ENCODE data around the gene PWWP2B.

The PWWP2B gene

DNA sequence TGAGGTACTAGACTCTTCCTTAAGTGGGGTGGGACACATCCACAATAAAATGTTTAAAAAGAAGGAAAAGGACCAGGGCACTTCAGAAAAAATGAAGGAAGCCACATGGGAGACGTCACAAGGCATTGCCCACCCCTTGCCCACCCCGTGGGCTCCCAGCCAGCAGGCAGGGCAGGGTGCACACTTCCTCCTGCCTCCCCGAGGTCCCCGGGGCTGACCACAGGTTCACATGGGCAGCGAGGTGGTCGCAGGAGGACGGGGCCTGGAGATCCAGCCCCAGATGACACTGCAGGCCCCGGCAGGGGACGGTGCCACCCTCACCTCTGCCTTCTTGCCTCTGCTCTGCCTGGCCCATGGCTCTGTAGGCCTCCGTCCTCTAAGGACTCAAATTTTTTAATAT lies 45.6 kb downstream of the PWWP2B start:
- no peak overlapping the region for H3K4me3 ChIP-seq (ENCODE audit: low read length, poor library complexity, severe bottlenecking)
- H3K27me3 ChIP-seq (ENCODE audit: insufficient read depth, low read length, poor library complexity, severe bottlenecking), result no peaks in the 10 kb centered on the region
- H3K36me3 ChIP-seq (ENCODE audit: insufficient read depth, low read length), result no peaks in the 10 kb centered on the region
- H3K4me1 ChIP-seq (ENCODE audit: insufficient read depth, low read length, poor library complexity, severe bottlenecking), result peaks cover 78% of the 10 kb centered on the region
- no peaks in the 10 kb centered on the region for H3K79me2 ChIP-seq (ENCODE audit: insufficient read depth, low read length)
- H3K9me2 ChIP-seq (replicated peaks; ENCODE audit: low read depth, low read length), result no peaks in the 10 kb centered on the region
- no peak overlapping the region for H3K4me2 ChIP-seq (ENCODE audit: low read depth, low read length, poor library complexity, severe bottlenecking)
- no peak for TF ChIP-seq EZH2phosphoT487 (IDR thresholded peaks at IDR 0.05; ENCODE audit: borderline replicate concordance)
- TF ChIP-seq, protein P1, sequence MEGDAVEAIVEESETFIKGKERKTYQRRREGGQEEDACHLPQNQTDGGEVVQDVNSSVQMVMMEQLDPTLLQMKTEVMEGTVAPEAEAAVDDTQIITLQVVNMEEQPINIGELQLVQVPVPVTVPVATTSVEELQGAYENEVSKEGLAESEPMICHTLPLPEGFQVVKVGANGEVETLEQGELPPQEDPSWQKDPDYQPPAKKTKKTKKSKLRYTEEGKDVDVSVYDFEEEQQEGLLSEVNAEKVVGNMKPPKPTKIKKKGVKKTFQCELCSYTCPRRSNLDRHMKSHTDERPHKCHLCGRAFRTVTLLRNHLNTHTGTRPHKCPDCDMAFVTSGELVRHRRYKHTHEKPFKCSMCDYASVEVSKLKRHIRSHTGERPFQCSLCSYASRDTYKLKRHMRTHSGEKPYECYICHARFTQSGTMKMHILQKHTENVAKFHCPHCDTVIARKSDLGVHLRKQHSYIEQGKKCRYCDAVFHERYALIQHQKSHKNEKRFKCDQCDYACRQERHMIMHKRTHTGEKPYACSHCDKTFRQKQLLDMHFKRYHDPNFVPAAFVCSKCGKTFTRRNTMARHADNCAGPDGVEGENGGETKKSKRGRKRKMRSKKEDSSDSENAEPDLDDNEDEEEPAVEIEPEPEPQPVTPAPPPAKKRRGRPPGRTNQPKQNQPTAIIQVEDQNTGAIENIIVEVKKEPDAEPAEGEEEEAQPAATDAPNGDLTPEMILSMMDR (conservative IDR thresholded peaks at IDR 0.05; ENCODE audit: low read length), result no peak
- H3K9ac ChIP-seq (ENCODE audit: low read depth, low read length, poor library complexity, severe bottlenecking), result peak overlapping the region; percentile 38
- no peaks in the 10 kb centered on the region for H4K20me1 ChIP-seq (ENCODE audit: insufficient read depth, low read length, poor library complexity, severe bottlenecking)
- no peak overlapping the region for H2AFZ ChIP-seq (ENCODE audit: low read length)
- no peaks in the 10 kb centered on the region for H3K9me3 ChIP-seq (ENCODE audit: insufficient read depth, low read depth, low read length)
- H3F3A ChIP-seq (ENCODE audit: low read depth), result 0 out of 2 replicates have a peak, but pooled peaks cover under 1% of the 10 kb centered on the region

DNA sequence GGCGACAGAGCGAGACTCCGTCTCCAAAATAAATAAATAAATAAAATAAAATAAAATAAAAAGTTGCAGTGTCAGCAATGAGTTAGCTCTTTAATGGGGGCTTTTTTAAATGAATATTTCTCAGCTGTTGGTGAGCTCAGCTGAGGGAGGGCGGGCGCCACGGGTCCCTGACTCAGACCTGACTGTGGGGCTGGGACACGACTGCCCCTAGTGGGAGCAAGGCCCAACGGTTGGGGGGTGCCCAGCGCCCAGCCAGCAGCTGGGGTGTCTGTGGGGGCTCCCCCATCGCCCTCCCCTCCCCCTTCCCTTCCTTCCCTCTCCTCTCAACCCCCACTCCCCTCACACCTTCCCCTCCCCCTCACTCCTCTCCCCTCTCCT lies 46.6 kb downstream of the PWWP2B start:
- H3K9ac ChIP-seq (ENCODE audit: low read depth, low read length, poor library complexity, severe bottlenecking), result peak overlapping the region; percentile 89
- peak overlapping the region; percentile 64 for H3K4me2 ChIP-seq (ENCODE audit: low read depth, low read length, poor library complexity, severe bottlenecking)

DNA sequence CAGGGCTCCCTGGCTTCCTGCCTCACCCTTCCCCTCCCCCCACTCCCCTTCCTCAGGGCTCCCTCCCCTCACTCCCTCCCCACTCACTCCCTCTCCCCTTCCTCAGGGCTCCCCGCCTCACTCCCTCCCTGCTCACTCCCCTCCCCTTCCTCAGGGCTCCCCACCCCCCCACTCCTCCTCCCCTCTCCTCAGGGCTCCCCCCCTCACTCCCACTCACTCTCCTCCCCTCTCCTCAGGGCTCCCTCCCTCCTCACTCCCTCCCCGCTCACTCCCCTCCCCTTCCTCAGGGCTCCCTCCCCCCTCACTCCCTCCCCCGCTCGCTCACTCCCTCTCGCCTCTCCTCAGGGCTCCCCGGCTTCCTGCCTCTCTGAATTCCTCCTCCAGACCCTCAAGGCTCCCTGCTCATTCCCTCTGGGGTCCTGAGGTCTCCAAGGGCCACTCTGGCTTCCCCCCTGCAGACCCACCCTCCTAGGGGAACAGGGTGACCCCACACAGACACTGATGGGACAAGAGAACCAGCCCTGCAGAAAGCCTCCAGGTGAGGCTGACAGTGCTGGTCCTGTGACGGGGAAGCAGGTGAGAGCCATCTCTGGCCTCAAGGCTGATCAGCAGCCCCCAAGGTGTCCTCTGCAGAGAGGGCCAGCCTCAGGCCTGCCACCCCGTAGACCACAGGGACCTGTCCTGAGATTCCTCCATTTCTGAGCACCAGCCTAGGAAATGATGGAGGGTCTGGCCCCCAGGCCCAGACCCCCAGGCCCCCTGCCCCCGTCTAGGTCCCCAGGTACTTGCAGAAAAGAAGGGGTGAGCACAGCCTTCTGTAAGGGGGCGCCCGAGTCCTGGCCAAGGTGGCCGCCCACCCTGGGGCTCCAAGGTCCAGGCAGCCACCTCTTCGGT lies 47.2 kb downstream of the PWWP2B start:
- no peaks in the 10 kb centered on the region for H4K20me1 ChIP-seq (ENCODE audit: insufficient read depth, low read length, poor library complexity, severe bottlenecking)
- H3K9me2 ChIP-seq (replicated peaks; ENCODE audit: low read depth, low read length), result no peaks in the 10 kb centered on the region
- peak overlapping the region; percentile 89 for H3K9ac ChIP-seq (ENCODE audit: low read depth, low read length, poor library complexity, severe bottlenecking)
- H3K79me2 ChIP-seq (ENCODE audit: insufficient read depth, low read length), result no peaks in the 10 kb centered on the region
- peak overlapping the region; percentile 30 for H3K4me3 ChIP-seq (ENCODE audit: low read length, poor library complexity, severe bottlenecking)
- no peaks in the 10 kb centered on the region for H3K27me3 ChIP-seq (ENCODE audit: insufficient read depth, low read length, poor library complexity, severe bottlenecking)
- H3K36me3 ChIP-seq (ENCODE audit: insufficient read depth, low read length), result no peaks in the 10 kb centered on the region
- TF ChIP-seq, protein P1 (conservative IDR thresholded peaks at IDR 0.05; ENCODE audit: low read length), result no peak
- TF ChIP-seq EZH2phosphoT487 (IDR thresholded peaks at IDR 0.05; ENCODE audit: borderline replicate concordance), result no peak
- no peak overlapping the region for H2AFZ ChIP-seq (ENCODE audit: low read length)
- peak overlapping the region; percentile 64 for H3K4me2 ChIP-seq (ENCODE audit: low read depth, low read length, poor library complexity, severe bottlenecking)
- H3K9me3 ChIP-seq (ENCODE audit: insufficient read depth, low read depth, low read length), result no peaks in the 10 kb centered on the region
- H3K4me1 ChIP-seq (ENCODE audit: insufficient read depth, low read length, poor library complexity, severe bottlenecking), result peaks cover 71% of the 10 kb centered on the region
- peaks cover 5% of the 10 kb centered on the region; the same call in 1 of the 2 replicates for H3F3A ChIP-seq (ENCODE audit: low read depth)

More for the DNA sequence above, 46.6 kb downstream of the PWWP2B start:
- no peak overlapping the region for H3K4me3 ChIP-seq (ENCODE audit: low read length, poor library complexity, severe bottlenecking)
- H3K4me1 ChIP-seq (ENCODE audit: insufficient read depth, low read length, poor library complexity, severe bottlenecking), result peaks cover 75% of the 10 kb centered on the region
- H3K9me3 ChIP-seq (ENCODE audit: insufficient read depth, low read depth, low read length), result no peaks in the 10 kb centered on the region
- no peaks in the 10 kb centered on the region for H3K36me3 ChIP-seq (ENCODE audit: insufficient read depth, low read length)
- no peaks in the 10 kb centered on the region for H4K20me1 ChIP-seq (ENCODE audit: insufficient read depth, low read length, poor library complexity, severe bottlenecking)
- TF ChIP-seq EZH2phosphoT487 (IDR thresholded peaks at IDR 0.05; ENCODE audit: borderline replicate concordance), result no peak
- TF ChIP-seq, protein P1 (conservative IDR thresholded peaks at IDR 0.05; ENCODE audit: low read length), result peak; percentile 63
- 0 out of 2 replicates have a peak, but pooled peaks cover 5% of the 10 kb centered on the region for H3F3A ChIP-seq (ENCODE audit: low read depth)
- H3K79me2 ChIP-seq (ENCODE audit: insufficient read depth, low read length), result no peaks in the 10 kb centered on the region
- H3K27me3 ChIP-seq (ENCODE audit: insufficient read depth, low read length, poor library complexity, severe bottlenecking), result no peaks in the 10 kb centered on the region
- no peaks in the 10 kb centered on the region for H3K9me2 ChIP-seq (replicated peaks; ENCODE audit: low read depth, low read length)
- no peak overlapping the region for H2AFZ ChIP-seq (ENCODE audit: low read length)

All from Loucy (cell line).